Tibial nerve (tissue), 3 donors: ENCODE measurements around the gene CELA2B.
"Not testable (repeated sequence)": the region's sequence is repeated elsewhere in the genome, so short reads cannot be mapped to it uniquely, and the experiment has no call there.

ENCODE experiments used
- CTCF ChIP-seq, 5 experiments: fragments of 200-600 bp in 3 of 5; fragments of 450-650 bp in 2 of 5; sonication (generic) in 3 of 5; IDR thresholded peaks; one replicate each; pipeline ENCODE4 v1.5.1; 2016 to 2019; ENCODE audit warnings: antibody characterized with exemption in 5 of 5, mild to moderate bottlenecking in 3 of 5, moderate library complexity in 2 of 5
- POLR2A ChIP-seq, 2 donors: fragments of 450-650 bp; IDR thresholded peaks; one replicate each; pipeline ENCODE4 v1.6.1; 2017; ENCODE audit warnings: antibody characterized with exemption in 2 of 2, mild to moderate bottlenecking in 2 of 2, moderate library complexity in 2 of 2

- not testable (repeated sequence) for TF ChIP-seq CTCF, POLR2A (IDR thresholded peaks at IDR 0.05)
Measured at GRCh38 chr1:15463064-15463800, 12.7 kb upstream of the CELA2B start.
